HG03439 (cell line): ENCODE results near the gene ADAMTS3.

Experiments used
- ATAC-seq: cut with Tn5 transposase; IDR thresholded peaks from one replicate; pipeline ENCODE4 v1.9.1; 2021; ENCODE audit warnings: mild to moderate bottlenecking, moderate library complexity; ENCODE audit not compliant: unreplicated experiment

The ADAMTS3 gene

GRCh38 chr4:72352711-72353110 lies 216.3 kb downstream of the ADAMTS3 start:
- ATAC-seq: no peak

DNA sequence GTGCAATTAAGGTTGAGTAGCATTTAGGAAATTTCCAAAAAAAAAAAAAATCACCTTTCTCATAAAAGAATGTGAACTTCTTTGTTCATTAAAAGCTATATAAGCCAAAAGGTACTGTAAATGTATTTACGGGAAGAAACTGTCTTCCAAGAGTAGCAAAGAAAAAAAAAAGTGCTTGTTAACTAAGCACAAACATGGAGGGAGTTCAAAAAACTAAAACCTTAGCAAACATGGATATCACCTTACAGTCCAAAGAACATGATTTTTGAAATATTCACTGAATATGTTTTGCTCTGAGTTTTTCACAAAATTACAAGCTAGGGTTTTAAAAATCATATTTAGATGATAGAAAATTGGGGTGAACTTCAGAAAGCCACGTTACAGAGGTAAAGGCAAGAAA lies 217.5 kb downstream of the ADAMTS3 start:
- no peak for ATAC-seq

- ATAC-seq: no peak
These were observed 220.3 kb downstream of the ADAMTS3 start for GRCh38 chr4:72348701-72349100.

- no peak for ATAC-seq
These were observed 224.6 kb downstream of the ADAMTS3 start for GRCh38 chr4:72344418-72344817.

- ATAC-seq: no peak
These were observed 227.6 kb downstream of the ADAMTS3 start for GRCh38 chr4:72341432-72341820.

DNA sequence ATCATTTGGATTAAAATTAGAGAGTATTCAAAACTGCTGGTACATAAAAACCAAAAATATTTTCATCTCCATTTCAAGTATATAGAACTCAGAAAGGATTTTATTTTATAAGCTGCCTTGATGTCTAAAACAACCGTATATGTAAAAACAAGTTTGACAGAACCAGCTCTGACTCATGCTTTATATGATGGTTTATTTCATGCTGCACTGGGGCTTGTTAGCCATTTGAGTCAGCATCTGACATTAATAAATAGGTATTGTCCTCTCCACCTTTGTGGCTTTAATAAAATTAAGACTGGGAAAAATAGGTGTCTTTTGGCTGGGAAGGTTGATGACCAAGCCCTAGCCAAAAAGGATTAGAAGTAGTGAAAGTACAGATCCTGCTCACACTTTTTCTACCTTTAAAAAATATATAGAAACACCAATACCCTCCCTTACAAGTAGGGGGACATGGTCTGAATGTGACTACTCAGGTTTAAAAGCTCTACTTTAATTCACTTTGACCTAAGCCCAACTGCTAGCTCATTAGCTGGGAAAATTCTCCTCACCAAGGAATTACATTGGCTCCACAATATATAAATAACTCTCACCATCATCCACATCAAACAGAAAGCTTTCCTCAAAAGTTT lies 228.1 kb downstream of the ADAMTS3 start:
- no peak for ATAC-seq

DNA sequence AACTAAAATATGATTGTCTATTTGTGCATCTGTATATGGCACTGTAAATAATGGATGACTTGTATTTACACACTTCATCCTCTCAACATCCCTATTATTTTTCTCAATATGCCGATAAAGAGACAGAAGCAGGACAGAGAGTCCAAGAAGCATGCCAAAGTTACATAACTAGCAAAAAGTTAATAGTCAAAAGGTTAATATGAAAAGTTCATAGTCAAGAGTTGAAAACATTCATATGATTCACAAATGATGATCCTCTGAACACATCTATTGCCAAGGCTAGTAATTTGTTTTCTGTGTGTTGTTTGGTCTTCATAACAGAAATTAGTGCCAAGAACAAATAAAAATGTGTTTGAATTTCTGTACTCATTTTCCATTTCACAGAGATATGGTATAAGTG lies 231.0 kb downstream of the ADAMTS3 start:
- no peak for ATAC-seq

DNA sequence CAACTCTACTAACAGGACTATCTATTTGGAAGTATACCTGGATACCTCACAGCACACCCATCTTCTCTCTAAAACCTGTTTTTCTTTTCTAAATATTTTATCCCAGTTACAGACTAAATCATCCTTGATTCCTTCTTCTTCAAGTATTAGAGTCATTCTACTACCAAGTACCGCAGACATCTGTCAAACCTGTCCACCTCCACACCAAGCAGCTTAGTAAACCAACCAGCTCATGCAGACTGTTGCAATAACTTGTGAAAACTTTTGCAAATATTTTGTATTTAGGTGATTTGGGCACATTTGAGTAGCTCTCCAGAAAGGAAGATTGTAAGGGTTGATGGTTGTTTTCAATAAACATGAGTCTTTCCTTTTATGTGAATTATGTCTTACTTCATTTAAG lies 238.6 kb downstream of the ADAMTS3 start:
- no peak for ATAC-seq

DNA sequence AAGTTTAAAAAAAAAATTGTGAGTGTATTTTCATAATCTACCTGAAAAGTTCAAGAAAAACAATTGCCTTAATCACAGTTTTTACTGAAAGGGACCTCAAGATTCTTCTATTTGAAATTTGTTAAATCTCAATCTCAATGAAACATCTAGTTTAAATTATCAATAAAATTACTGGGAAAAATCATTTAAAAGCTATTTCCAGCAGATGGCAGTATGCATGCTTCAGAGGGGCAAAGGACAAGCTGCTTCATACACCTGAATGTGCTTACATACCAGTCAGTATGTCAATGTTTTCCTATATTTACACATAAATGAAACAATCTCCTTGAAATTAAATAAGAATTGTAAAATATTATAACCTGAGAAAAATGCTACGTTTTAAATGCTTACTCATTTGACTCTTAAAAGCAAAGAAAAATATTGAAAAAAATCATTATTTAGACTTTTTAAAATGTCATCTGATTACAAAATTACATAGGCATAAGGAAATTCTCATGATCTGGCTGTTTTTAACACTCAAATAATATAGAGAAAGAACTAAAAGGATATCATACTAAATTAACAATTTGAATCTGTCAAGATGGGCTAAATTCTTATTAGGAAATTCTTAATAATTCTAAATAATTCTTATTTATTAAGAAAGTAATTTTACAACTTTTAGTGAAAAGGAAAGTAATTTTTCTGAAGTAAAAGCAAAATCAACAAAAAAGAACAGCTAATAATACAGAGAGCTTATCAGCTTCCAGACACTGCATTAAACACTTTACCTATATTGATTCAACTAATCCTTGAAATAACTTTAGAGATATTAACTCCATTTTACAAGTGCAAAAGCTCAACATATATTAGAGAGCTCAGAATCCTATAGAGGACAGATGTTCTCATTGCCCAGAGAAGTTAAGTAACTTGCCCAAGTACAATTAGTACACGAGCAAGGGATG lies 242.1 kb downstream of the ADAMTS3 start:
- ATAC-seq: no peak

DNA sequence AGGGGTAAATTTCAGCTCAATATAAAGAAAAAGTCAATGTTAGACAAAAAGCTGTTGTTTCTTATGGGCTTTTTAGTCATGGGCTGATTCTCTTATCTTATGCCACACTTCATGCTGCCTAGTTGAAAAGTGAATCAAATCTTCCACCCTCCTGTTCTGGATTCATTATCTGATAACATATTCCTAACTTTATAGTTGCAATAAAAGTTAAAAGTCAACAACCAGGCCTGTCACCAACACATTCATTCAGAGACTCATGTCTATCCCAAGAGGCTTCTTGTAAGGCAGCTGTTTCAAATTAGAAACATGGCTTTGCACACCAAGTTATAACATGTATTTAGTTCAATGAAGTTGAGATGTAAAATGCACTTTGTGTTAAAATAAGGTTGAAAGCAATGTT lies 243.8 kb downstream of the ADAMTS3 start:
- no peak for ATAC-seq

GRCh38 chr4:72323227-72323626 lies 245.8 kb downstream of the ADAMTS3 start:
- no peak for ATAC-seq

GRCh38 chr4:72320223-72320948 lies 248.6 kb downstream of the ADAMTS3 start:
- ATAC-seq: no peak

DNA sequence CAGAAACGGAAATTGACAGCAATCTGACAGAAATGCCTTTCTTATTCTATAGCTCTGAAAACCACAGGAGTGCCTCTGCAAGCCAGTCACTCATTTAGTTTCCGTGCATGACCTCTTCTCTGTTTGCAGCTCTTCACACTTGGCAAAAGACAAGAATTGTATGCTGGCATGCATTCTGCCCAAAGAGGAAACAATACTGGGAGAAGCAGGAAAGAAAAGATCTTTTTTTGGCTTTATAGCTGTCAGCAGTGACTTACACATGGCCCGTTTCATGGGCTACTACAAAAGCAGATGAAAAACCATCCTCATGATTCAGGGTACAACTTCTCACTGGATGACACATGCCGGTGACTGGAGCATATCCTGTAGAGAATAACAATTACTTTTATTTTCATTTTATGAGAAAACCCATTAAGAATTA lies 249.4 kb downstream of the ADAMTS3 start:
- ATAC-seq: no peak

DNA sequence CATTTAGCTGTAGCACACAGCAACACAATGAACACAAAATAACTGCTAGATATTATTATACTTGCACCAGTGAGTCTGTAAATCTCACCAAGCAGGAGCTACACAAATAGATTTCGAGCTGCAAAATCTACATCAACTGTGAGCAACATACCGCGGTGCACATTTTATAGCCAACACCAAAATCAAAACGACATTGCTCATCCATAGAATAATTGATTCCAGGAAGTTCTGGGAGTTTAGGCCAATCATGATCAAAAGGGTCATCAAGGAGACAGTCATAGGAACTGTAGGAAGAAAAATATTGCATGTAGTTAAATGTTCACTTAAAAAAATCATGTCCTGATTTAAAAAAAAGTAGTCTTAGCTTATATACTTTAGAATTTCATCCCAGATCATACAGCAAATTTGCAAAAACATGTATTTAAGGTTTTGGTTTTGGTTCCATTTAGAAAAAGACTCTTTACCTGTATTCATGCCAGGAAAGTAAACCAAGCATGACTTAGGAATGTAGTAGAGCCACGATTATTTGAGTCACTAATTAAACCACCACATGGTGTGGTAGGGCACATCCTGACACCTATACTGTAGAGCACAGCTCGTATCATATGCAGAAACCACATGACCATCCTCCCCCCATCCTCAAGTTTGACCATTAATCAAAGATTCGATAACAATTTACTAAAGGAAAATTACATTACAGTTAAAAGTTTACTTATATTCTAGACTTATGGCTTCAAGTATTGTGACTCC lies 250.4 kb downstream of the ADAMTS3 start:
- no peak for ATAC-seq

DNA sequence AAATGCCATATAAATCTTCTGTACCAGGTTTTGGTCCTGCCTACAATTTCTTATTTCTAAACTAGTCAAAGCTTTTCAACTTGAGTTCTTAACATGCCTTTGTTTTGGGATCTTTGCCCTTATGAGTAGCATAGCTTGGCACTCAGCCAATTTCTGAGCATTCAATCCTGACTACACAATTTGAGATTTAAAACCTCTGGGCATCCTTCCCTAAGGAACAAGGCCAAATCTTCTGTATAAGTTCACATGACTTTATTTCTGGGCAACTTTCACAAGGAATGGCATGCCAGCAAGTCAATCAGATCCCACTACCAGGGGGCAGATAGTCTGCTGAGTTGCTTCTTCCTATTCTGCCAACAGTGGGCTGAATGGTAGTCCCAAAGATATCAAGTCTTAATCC lies 254.2 kb downstream of the ADAMTS3 start:
- no peak for ATAC-seq

DNA sequence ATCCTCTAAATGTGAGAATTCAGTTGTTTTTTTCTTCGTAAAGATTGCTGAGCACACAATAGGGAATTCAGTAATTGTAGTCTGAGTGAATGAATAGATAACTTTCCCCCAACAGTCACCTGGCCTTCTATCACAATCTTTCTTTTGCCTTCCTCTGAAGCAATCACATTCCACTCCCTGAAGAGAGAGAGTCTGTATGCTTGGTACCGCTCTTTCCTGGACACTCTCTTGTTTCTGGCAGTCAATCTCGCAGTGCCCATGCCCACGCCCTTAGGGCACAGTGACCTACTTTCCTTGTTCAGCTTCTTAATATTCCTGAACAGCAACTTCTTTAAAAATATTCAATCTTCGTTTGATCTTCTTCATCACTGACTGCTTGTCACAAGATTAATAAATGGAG lies 255.9 kb downstream of the ADAMTS3 start:
- ATAC-seq: no peak

DNA sequence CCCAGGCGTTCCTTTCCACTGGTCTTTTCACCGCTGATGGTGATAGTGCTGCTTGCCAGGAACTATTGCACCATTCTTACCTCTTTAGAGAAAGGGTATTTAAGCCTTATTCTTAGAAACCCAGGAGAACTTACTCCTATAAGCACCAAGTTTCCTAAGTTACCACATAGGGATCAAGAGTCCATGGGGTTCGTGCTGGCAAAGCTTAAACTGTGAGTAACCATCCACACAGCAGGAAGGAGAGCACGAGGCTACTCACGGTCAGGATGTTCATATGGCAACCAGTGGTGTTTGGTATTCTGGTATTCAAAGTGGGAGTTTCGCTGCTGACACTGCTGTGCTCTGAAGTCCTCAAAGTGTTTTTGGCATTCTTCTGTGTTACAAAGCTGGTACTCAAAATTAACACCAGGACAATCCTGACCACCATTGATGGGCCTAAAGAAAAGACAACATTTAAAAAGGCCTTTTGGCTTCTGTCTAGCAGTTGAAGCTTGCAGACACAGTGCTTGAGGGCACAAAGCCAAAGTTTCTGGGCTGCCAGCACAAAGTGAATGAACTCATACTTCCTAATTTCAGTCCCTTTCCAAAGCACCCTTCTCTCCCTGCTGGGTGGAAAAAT lies 256.9 kb downstream of the ADAMTS3 start:
- ATAC-seq: no peak

- no peak for ATAC-seq
These were observed 257.7 kb downstream of the ADAMTS3 start for GRCh38 chr4:72311291-72311690.

- no peak for ATAC-seq
These were observed 263.4 kb downstream of the ADAMTS3 start for GRCh38 chr4:72305620-72306019.

DNA sequence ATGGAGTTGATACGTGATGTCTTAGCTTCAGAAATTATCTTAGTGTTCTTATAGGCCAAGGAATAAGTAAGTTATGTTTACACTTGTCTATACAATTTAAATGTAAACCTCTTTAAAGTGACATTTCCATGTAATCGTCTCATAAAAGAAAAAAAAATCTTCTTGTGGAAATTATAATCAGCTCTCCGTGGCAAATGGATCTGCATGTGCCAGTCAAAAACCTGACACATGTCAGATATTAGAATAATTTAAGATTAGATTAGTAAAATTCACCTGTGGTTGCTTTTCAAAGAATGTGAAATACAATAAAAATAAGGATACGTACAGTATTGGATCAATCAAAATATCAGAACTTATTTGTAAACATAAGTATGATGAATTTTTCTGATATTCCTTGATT lies 263.9 kb downstream of the ADAMTS3 start:
- no peak for ATAC-seq
